ENCODE results near the gene RORB. TPM values are rescaled to one million over a fixed set of nuclear protein-coding genes. Genes with fewer than 3 reads are reported as not detected.

RORB gene
- polyA plus RNA-seq, 1 experiment = not detected

DNA sequence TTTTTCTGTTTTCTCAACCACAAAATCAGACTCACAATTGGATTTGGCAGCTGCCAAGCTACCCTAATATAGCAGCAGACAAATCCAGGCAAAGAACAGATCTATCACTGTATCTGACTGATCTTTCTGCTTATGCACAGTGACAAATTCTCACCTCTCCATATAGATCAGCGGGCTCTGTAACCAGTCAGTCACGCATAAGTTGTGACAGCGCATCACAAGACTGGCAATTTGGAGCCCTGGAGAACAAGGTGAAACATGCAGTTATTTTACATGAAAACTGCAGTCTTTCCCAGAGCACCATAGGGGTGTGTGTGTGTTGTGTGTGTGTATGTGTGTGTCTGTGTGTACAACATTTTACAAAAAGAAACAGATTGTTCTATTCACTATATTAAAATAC lies 37.7 kb downstream of the RORB start:
- H3K27me3 ChIP-seq (ENCODE audit: control insufficient read depth, insufficient read depth, low read length) = no peaks in the 10 kb centered on the region
- no peaks in the 10 kb centered on the region for H3K36me3 ChIP-seq (ENCODE audit: control insufficient read depth, insufficient read depth, low read length)
- H3K4me3 ChIP-seq (ENCODE audit: low read depth, low read length) = no peak overlapping the region
- ChIA-PET POLR2A (no interaction called here), CTCF (no interaction called here)
- TF ChIP-seq, protein P1, sequence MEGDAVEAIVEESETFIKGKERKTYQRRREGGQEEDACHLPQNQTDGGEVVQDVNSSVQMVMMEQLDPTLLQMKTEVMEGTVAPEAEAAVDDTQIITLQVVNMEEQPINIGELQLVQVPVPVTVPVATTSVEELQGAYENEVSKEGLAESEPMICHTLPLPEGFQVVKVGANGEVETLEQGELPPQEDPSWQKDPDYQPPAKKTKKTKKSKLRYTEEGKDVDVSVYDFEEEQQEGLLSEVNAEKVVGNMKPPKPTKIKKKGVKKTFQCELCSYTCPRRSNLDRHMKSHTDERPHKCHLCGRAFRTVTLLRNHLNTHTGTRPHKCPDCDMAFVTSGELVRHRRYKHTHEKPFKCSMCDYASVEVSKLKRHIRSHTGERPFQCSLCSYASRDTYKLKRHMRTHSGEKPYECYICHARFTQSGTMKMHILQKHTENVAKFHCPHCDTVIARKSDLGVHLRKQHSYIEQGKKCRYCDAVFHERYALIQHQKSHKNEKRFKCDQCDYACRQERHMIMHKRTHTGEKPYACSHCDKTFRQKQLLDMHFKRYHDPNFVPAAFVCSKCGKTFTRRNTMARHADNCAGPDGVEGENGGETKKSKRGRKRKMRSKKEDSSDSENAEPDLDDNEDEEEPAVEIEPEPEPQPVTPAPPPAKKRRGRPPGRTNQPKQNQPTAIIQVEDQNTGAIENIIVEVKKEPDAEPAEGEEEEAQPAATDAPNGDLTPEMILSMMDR (IDR thresholded peaks at IDR 0.05; ENCODE audit: insufficient read depth, low read depth, low read length) = no peak
- no peak for DNase-seq (ENCODE audit: low read depth)

DNA sequence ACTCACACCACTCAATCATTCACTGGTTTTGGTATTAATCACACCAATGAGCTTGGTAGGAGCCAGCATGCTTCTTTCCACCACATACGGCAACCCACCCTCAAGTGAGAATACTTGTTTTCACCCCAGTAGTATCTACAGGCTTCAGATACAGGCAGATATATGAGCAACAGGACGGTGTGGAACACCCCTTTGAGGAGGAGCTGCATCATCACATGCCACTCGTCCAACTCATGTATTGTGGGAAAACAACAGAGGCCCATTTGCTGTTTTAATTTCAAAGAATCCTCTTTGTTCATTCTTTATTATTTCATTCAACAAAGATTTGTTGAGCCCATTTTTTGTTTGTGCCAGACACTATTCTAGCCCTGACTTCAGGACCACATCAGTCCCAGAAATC lies 46.0 kb downstream of the RORB start:
- Histone ChIP-seq H3K27me3 (ENCODE audit: control insufficient read depth, insufficient read depth, low read length) (no peaks in the 10 kb centered on the region), H3K4me3 (ENCODE audit: low read depth, low read length) (no peak overlapping the region), H3K36me3 (ENCODE audit: control insufficient read depth, insufficient read depth, low read length) (no peaks in the 10 kb centered on the region)
- TF ChIP-seq, protein P1 (IDR thresholded peaks at IDR 0.05; ENCODE audit: insufficient read depth, low read depth, low read length) = no peak
- ChIA-PET CTCF (no interaction called here), POLR2A (no interaction called here)
- no peak for DNase-seq (ENCODE audit: low read depth)

DNA sequence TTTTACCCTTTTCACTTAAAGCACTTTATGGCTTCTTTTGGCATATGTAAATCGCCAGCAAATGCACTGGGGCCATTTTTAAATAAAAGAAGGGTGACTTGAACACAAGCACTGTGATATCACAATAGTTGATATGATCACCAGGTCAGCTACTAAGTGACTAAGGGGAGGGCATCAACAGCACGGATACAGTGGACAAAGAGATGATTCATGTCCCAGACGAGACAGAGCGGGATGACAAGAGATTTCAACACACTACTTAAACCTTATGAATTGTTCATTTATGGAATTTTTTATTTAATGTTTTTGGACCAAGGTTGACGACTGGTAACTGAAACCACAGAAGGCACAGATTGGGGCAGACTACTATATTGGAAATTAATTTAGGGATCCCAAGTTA lies 54.1 kb downstream of the RORB start:
- TF ChIP-seq, protein P1 (IDR thresholded peaks at IDR 0.05; ENCODE audit: insufficient read depth, low read depth, low read length) = no peak
- POLR2A ChIA-PET = no interaction called here
- CTCF ChIA-PET = interaction anchor here (0.8 kb wide), 1 partner anchor 21 kb away, joined by 3 read pairs; no protein-coding TSS in a partner anchor

DNA sequence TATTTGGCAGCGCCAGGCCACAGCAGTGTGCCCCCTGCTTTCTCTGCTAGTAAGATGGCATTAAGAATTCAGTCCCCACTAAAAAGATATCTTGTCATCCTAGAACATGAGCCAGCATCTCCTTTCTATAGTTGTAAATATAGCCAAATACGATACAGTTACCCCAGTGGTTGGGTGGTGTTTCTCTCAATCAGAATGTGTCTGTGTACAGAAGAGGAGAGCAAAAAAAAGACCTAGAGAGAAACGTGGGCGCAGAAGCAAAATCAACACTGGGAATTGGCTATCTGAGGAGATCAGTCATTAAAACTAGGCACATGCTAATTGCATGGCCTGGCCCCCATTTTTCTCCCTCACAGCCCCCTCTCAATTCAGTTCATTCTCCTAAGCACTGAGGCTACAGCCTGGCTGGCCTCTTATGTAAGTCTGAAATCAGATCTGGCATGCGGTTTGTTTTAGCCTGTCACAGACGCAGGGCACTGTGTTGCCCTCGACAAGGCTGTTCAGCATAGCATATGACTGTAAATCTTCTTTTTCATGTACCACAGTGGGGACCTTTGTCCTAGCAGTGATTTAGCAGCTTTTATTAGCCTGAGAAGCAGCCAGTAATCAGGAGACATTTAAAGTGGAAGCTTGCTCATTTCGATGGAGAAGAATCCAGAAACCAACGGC lies 57.8 kb downstream of the RORB start:
- no peaks in the 10 kb centered on the region for H3K36me3 ChIP-seq (ENCODE audit: control insufficient read depth, insufficient read depth, low read length)
- ChIA-PET POLR2A (no interaction called here), CTCF (interaction anchor here (0.6 kb wide), 1 partner anchor 61 kb away, joined by 3 read pairs; no protein-coding TSS in a partner anchor)
- TF ChIP-seq, protein P1 (IDR thresholded peaks at IDR 0.05; ENCODE audit: insufficient read depth, low read depth, low read length) = no peak
- no peak for DNase-seq (ENCODE audit: low read depth)
- H3K4me3 ChIP-seq (ENCODE audit: low read depth, low read length) = no peak overlapping the region
- no peaks in the 10 kb centered on the region for H3K27me3 ChIP-seq (ENCODE audit: control insufficient read depth, insufficient read depth, low read length)

More for the DNA sequence above, 54.1 kb downstream of the RORB start:
- Histone ChIP-seq H3K36me3 (ENCODE audit: control insufficient read depth, insufficient read depth, low read length) (no peaks in the 10 kb centered on the region), H3K27me3 (ENCODE audit: control insufficient read depth, insufficient read depth, low read length) (no peaks in the 10 kb centered on the region), H3K4me3 (ENCODE audit: low read depth, low read length) (no peak overlapping the region)
- DNase-seq (ENCODE audit: low read depth) = no peak

DNA sequence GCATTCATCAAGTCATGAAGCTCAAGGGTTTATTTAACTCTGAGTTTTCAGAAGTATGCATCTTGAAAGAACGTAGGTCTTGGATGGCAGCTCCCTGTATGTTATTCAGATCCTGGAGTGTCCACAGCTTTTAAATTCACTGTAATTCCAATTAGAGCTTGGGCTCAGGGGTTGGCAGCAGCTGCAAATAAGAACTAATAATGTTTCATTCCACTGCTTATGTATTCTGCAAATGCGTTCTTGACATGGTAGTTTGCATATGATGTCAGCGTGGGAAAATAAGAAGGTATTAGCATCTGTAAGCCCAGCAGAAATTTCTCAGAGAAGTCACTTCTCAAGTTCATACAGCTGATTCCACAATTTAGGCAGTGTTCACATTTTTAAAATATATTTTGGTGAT lies 58.4 kb downstream of the RORB start:
- POLR2A ChIA-PET = no interaction called here
- H3K27me3 ChIP-seq (ENCODE audit: control insufficient read depth, insufficient read depth, low read length) = no peaks in the 10 kb centered on the region
- H3K36me3 ChIP-seq (ENCODE audit: control insufficient read depth, insufficient read depth, low read length) = no peaks in the 10 kb centered on the region
- TF ChIP-seq, protein P1 (IDR thresholded peaks at IDR 0.05; ENCODE audit: insufficient read depth, low read depth, low read length) = no peak
- DNase-seq (ENCODE audit: low read depth) = no peak
- H3K4me3 ChIP-seq (ENCODE audit: low read depth, low read length) = no peak overlapping the region
- CTCF ChIA-PET = interaction anchor here (0.6 kb wide), 1 partner anchor 62 kb away, joined by 3 read pairs; no protein-coding TSS in a partner anchor

All from BJ (cell line).